RWPE1 (cell line): ENCODE data around the gene ARHGEF7.

Experiments used
- CTCF ChIA-PET: fragments of 350-600 bp; sonication (Branson Sonifier 250); formaldehyde crosslinking; extraction: SDS; loops from one replicate; lab custom pipeline; 2021; lab: Yijun Ruan, JAX
- POLR2A ChIA-PET: fragments of 400-600 bp; formaldehyde crosslinking; extraction: SDS; loops from one replicate; lab custom pipeline; 2020; ENCODE audit warnings: antibody characterized with exemption; ENCODE audit not compliant: low non-redundant PET; lab: Yijun Ruan, JAX
- DNase-seq: peaks from one replicate; pipeline ENCODE4 v3.0.0; 2012; ENCODE audit warnings: low spot score
- H3K27ac ChIP-seq: fragments of 450-650 bp; 2 replicates; pipeline ENCODE4 v1.5.1; 2017
- CTCF ChIP-seq: fragments of 450-650 bp; conservative IDR thresholded peaks from 2 replicates; pipeline ENCODE4 v1.5.1; 2017; ENCODE audit warnings: low read depth, mild to moderate bottlenecking

ARHGEF7 gene

GRCh38 chr13:111121506-111121905, 6.4 kb downstream of the ARHGEF7 start:
- ChIA-PET POLR2A (no interaction called here), CTCF (no interaction called here)
- DNase-seq = no peak
- TF ChIP-seq CTCF = no peak
- H3K27ac ChIP-seq = no peak overlapping the region

- no peak for TF ChIP-seq CTCF
- ChIA-PET CTCF (no interaction called here), POLR2A (no interaction called here)
- H3K27ac ChIP-seq = no peak overlapping the region
- DNase-seq = no peak
Measured at GRCh38 chr13:111122056-111122455, 6.9 kb downstream of the ARHGEF7 start.

GRCh38 chr13:111122631-111123030, 7.5 kb downstream of the ARHGEF7 start:
- CTCF ChIA-PET = no interaction called here
- DNase-seq = no peak

DNA sequence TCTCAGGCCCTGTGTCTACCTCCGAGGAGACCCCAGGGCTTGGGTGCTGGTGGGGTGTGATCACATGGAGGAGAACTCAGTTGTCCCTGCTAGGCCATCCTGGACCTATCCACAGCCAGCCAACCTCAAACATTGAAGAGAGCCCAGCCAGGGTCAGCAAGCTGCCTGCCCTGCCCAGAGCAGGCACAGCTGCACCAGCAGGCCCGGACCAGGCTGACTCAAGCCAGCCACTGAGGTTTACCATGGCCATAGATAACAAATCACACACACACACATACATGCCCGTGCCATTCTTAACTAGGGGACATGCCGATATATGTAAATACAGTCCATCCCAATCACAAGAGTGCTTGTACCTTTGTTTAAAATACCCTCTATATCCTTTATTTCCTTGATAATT, 8.1 kb downstream of the ARHGEF7 start:
- H3K27ac ChIP-seq = no peak overlapping the region
- POLR2A ChIA-PET = no interaction called here
- CTCF ChIA-PET = no interaction called here
- no peak for DNase-seq
- no peak for TF ChIP-seq CTCF

More at GRCh38 chr13:111122631-111123030, 7.5 kb downstream of the ARHGEF7 start:
- H3K27ac ChIP-seq = no peak overlapping the region
- POLR2A ChIA-PET = no interaction called here
- TF ChIP-seq CTCF = no peak

DNA sequence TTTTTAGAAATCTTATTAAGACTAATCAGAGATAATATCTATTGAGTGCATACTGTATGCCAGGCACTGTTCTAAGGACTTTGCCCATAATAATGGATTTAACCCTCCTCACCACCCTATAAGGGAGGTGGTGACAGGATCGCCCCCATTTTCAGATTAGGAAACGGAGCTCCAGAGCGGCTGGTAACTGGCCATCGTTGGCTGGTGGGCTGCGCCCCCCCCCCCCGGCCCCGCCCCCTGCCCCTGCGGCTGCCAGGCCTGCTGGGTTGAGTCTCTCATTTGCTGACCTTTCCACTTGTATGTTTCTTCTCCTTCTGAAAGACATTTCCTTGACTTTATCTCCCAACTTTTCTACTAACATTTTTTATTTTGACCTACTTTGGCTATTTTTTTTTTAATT, 8.5 kb downstream of the ARHGEF7 start:
- DNase-seq = no peak
- POLR2A ChIA-PET = no interaction called here
- H3K27ac ChIP-seq = no peak overlapping the region
- CTCF ChIA-PET = no interaction called here
- no peak for TF ChIP-seq CTCF

DNA sequence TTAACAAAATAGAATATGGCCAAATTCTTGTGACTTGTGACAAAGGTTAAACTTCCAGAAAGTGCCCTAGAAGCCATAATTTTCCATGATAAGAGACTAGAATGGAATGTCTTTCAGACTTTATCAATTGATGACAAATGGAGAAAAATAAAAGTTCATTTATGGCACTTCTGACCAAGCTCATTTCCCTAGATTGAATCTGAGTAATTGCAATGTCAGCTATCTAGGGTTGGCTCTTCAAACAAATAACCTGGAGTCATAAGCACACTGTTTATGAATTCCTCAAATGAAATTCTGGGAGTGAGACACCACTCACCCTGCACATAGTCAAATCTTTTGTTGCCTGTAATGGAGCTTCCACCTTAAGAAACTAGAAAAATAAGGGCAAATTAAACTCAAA, 11.4 kb downstream of the ARHGEF7 start:
- ChIA-PET POLR2A (no interaction called here), CTCF (interaction anchor here (0.9 kb wide), 1 partner anchor 1317 kb away, joined by 3 read pairs; no protein-coding TSS in a partner anchor)

More for the DNA sequence above, 11.4 kb downstream of the ARHGEF7 start:
- no peak for TF ChIP-seq CTCF
- H3K27ac ChIP-seq = no peak overlapping the region
- no peak for DNase-seq
